AG04450 (cell line): ENCODE data around the gene PRRG3. TPM values are rescaled to one million over a fixed set of nuclear protein-coding genes. Genes with fewer than 3 reads are reported as not detected.
A peak's percentile ranks its signal among the peaks of the same experiment; 100 is the strongest.

Experiments
- CTCF ChIA-PET: fragments of 300-600, 350-600 bp; formaldehyde crosslinking; extraction: SDS; loops from one replicate; lab custom pipeline; 2022; ENCODE audit warnings: antibody characterized with exemption, inconsistent platforms; lab: Charles Lee
- POLR2A ChIA-PET: fragments of 350-600 bp; formaldehyde crosslinking; extraction: SDS; loops from one replicate; lab custom pipeline; 2021; ENCODE audit warnings: antibody characterized with exemption, inconsistent platforms; lab: Yijun Ruan, JAX
- DNase-seq: peaks from one replicate; pipeline ENCODE4 v3.0.0-alpha.2; 2011; ENCODE audit warnings: low read depth, low spot score
- H3K27ac ChIP-seq: one replicate; pipeline ENCODE4 v1.5.1; 2012; ENCODE audit warnings: low read depth, low read length, control low read depth
- H3K27me3 ChIP-seq: one replicate; pipeline ENCODE4 v1.6.0; 2012; ENCODE audit warnings: low read length; ENCODE audit not compliant: control insufficient read depth, insufficient read depth
- H3K4me3 ChIP-seq: 2 replicates; pipeline ENCODE4 v1.5.1; 2011; ENCODE audit warnings: mild to moderate bottlenecking, low read depth, low read length, control low read depth
- H3K9me3 ChIP-seq: 2 replicates; pipeline ENCODE4 v1.5.1; 2012; ENCODE audit warnings: low read length; ENCODE audit not compliant: control insufficient read depth, insufficient read depth
- polyA plus RNA-seq: library from polyadenylated mRNA; depleted of rRNA; stranded (reverse); fragments of >200 nt; gene quantifications from 2 replicates; pipeline ENCODE4 v1.2.3, GENCODE V29; 2011; rRNA removed
- TF ChIP-seq, protein P1 (sequence below): IDR thresholded peaks from 2 replicates; pipeline ENCODE4 v1.5.1; 2011; ENCODE audit warnings: low read depth, low read length, control low read depth, inconsistent platforms

Gene PRRG3
- polyA plus RNA-seq, 1 experiment, result not detected

DNA sequence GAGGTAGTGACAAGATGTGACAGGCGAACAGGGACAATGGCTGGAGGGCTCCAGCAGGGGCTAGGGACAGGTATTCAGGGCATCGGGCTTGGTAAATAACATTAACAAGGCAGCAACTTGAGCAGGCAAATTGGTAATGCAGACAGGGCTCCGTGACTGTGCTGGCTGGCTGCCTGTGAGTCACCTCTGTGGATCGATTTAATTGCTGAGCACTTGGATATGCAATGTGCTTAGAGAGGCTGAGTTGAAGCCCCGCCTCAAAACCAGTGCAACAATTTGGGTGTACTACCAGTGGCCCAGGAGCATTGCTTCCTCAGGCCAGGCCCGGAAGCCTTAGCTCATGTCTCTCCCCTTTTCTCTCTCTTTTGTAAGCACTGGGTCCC is 58.8 kb downstream of the PRRG3 start:
- DNase-seq, result peak; percentile 11
- TF ChIP-seq, protein P1, sequence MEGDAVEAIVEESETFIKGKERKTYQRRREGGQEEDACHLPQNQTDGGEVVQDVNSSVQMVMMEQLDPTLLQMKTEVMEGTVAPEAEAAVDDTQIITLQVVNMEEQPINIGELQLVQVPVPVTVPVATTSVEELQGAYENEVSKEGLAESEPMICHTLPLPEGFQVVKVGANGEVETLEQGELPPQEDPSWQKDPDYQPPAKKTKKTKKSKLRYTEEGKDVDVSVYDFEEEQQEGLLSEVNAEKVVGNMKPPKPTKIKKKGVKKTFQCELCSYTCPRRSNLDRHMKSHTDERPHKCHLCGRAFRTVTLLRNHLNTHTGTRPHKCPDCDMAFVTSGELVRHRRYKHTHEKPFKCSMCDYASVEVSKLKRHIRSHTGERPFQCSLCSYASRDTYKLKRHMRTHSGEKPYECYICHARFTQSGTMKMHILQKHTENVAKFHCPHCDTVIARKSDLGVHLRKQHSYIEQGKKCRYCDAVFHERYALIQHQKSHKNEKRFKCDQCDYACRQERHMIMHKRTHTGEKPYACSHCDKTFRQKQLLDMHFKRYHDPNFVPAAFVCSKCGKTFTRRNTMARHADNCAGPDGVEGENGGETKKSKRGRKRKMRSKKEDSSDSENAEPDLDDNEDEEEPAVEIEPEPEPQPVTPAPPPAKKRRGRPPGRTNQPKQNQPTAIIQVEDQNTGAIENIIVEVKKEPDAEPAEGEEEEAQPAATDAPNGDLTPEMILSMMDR, result no peak
- Histone ChIP-seq H3K27me3 (no peaks in the 10 kb centered on the region), H3K27ac (no peak overlapping the region), H3K4me3 (no peak overlapping the region), H3K9me3 (no peaks in the 10 kb centered on the region)
- POLR2A ChIA-PET, result no interaction called here
- CTCF ChIA-PET, result interaction anchor here (0.5 to 6.4 kb wide), 6 partner anchors 9 to 886 kb away, joined by 3 to 157 read pairs (median 3); no protein-coding TSS in a partner anchor

DNA sequence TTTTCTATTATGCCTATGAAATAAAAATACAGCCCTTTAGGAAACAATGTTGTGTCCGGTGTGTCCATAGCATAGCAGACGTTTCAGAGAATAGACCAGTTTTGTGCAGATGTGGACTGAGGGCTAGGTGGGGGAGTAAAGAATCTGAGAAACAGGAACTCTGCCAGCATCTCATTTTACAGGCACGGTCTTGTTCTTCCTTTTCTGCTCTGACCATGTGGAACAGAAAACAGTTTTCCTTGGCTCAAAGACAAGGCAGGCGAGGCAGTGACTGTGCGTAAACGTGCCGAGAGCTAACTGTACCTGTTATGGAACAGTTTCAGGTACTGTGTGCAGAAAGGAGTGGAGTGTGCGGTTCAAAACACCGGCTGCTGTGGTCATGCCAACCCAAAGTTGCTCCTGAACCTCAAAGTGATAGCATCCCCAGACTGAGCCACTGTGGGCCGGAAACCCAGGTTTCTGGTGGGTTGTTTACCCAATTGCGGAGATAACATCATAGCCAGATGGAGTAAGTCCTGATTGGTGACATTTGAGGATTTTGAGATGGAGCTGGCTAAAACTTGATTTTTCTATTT is 59.5 kb downstream of the PRRG3 start:
- TF ChIP-seq, protein P1, result no peak
- DNase-seq, result no peak
- no peaks in the 10 kb centered on the region for H3K9me3 ChIP-seq
- POLR2A ChIA-PET, result no interaction called here
- CTCF ChIA-PET, result interaction anchor here (6.4 kb wide), 1 partner anchor 878 kb away, joined by 157 read pairs; no protein-coding TSS in a partner anchor
- no peak overlapping the region for H3K27ac ChIP-seq
- no peaks in the 10 kb centered on the region for H3K27me3 ChIP-seq
- no peak overlapping the region for H3K4me3 ChIP-seq

Other genes with a start within 250 kb of the PRRG3 start
- not detected in 2 replicates for gene PASD1, start 131.8 kb upstream of the PRRG3 start, polyA plus RNA-seq
- gene FATE1, start 20.6 kb downstream of the PRRG3 start, polyA plus RNA-seq, result not detected in 2 replicates
- not detected in 2 replicates for gene CNGA2, start 39.3 kb downstream of the PRRG3 start, polyA plus RNA-seq
- gene MAGEA4, start 217.4 kb downstream of the PRRG3 start, polyA plus RNA-seq, result not detected in 2 replicates